IPS-NIHi7 (cell line): ENCODE data around the gene CADPS.

Source experiments
- DNase-seq: peaks from one replicate; pipeline ENCODE4 v3.0.0; 2012; ENCODE audit warnings: mixed read lengths; ENCODE audit errors: extremely low spot score

The CADPS gene

DNA sequence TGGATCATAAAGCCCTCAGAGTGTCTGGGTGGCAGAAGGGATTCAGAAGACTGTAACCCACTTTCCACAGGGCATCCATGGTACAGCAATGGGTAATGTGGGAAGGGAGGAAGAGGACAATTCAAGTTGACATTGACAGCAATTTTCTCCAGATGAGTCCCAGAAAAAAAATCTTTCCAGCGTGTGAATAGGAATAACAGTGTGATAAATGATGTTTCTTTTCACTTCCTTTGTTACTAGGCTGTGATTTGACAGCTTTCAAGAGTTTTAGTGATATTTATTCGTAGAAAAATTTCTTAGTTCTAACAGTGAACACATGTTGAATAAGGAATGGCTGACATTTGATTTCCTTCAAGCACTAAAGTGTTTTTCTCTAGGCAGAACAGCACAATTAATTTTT lies 186.4 kb downstream of the CADPS start:
- DNase-seq, result no peak

DNA sequence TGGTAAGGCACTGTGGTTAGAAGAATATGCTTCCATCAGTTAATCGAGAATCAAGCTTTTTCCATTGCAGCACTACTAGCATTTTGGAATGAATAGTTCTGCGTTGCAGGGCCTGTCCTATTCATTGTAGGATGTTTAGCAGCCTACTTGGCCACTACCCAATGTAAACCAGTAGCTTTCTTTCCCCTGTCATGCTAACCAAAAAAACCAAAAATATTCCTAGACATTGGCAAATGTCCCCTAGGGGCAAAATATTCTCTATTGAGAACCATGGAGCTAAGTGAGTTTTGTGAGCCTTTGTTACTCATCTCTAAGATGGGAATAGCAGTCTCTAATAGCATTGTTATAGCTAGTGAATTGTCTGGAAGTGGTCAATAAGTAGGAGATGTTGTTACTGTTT lies 187.2 kb downstream of the CADPS start:
- DNase-seq, result no peak

DNA sequence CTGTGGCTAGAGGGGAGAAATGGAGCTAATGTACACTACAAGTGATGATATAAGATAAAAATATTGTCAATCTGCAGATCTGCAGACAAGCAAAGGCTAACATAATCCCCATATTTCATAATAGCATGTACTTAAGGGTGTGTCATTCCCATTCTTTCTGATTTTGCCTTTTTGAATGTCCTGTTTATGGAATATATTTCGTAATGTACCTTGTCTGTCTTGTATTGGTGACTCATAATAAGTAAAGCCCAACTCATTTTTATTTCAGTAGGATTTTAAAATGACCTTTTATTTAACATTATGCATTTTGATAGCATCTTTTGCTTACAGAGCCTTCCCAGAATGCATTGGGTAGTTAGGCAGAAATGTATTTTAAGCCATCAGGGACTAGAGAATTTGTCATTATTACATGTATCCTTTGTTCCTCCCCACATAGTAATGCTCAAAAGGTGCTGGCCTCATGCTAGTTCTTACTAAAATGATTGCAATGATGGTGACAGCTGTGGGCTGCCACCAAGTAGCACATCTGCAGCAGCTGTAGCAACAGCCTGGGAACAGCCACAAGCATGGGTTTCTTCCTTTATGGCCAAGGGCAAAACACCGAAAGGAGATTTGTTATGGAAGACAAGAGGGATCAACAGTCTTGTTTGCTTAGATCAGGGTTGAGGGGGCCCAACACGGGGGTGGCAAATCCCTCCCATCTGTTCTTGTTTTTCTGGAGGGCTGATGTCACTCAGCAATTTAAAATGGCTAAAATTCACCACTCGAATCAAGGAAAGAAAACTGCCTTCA lies 188.5 kb downstream of the CADPS start:
- no peak for DNase-seq

DNA sequence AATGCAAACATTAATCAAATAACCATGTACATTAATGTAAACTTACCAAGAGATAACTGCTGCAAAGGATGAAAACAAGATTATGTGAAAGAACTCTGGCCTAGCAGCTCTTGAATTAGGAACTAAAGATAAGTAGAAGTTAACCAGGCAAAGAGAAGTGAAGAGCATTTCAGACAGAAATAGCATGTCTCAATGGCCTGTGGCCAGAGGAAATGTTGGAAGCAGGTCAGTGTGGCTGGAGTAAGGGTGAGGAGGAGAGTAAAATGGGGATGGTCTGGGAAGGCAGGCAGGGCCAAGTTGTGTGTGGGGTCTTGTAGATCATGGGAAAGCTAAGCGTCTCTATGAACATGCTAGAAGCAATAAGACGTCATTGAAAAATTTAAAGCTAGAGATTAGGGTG lies 192.4 kb downstream of the CADPS start:
- DNase-seq, result no peak

DNA sequence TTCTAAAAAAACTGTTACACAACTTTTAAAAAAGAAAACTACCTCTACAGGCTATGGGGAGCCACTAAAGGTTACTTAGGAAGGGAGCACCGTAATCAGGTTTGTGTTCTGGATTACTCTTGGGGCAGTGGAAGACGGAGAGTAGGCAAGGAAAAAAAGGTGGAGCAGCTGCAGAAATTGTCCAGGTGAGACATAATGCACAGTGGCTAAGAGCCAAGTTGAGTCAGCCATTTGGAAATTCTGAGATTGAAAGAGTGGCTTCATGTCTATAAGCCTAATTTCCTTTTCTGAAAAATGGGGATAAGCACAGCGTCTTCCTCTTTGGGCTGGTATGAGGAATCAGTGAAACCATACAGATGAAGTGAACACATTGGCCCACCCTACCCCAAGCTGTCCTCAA lies 195.2 kb downstream of the CADPS start:
- DNase-seq, result no peak

DNA sequence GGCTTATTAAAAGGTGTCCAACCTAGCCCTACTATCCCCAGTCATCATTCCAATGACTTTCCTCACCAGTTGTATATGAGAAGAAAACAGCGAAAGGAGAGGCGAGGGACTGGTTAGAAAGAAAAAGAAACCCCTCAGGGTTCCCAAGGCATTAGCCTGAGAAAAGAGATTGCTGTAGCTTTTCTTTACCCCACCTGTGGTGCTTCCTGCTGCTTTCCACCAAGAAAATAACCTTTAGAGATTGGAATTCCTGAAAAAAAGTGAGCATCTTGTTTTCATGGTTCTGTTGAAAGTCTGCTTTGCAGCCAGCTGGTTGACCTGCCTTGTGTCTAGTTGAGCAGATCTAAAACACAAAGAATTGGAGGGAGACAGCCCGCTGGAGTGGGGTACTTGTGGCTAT lies 196.4 kb downstream of the CADPS start:
- DNase-seq, result peak; percentile 65

DNA sequence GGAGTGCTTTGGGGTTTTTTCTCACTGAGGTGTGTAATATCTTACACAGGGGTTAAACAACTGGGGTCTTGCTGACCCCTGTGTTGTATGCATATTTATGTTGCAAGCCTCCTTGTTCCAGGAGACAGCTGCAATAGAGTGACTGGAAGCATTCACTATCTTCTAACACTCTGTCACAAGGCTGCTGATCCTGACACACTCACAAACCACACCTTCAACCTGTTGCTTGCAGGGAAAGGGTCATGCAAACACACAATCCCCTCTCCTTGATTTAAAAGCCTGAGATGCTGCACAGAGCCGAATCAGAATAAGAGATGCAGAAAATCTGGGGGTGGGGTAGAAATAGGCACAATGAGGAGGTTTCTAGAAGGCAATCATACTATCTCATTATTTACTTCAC lies 197.3 kb downstream of the CADPS start:
- DNase-seq, result no peak

DNA sequence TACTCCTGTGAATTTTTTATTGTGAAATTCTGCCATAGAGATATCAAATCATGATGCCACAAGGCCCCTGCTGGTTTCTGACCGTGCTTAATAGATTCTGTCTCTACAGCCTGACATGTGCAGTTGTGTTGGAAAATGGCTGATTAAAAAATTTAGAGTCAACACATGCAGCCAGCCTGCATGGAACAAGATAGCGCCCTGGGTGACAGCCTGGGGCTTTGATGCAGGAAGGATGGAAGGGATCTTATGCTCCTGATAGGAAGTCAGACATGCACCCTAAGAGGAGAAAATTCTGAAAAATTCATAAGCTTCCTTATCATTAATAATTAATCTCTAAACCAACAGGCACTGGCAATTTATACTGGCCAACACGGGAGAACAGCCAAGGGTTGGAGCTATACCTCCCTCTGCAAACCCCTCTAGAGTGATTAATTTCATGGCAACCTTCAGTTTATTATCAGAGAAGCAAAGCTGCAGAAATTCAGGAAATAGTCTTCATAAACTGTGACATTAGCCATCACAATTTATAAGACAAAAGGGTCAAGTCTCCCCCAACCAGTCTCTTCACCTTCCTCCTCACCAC lies 198.4 kb downstream of the CADPS start:
- no peak for DNase-seq

DNA sequence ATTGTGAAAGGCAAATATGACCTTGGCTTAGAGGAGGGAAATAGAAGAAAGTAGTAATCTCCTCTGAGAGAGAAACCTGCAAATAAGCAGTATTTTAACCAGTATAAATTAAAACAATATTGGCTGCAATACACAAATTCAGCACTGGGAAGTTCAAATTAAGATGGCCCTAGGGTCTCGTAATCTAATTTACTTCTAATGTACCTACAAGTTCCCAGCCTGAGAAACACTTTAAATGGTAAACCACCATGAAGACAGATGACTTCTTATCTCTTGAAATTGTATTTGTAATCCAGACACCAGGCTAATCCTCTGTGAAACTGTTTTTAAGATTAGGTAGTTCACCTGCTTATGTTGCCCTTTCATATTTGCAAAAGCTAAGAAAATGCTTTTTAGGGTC lies 199.7 kb downstream of the CADPS start:
- no peak for DNase-seq

DNA sequence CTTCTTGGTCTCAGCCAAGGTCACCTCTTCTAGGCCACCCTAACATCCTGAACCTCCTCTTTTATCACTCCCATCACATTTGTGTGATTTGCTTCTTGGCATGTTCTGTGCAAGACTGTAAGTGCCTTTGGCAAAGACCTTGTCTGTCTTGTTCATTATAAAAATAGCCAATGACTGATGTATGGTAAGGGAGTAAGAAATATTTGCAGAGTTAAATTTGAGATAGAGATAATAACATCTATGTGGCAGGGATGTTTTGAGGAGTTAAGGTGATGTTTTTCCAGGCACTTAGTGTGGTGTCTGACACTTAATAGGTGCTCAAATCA lies 202.3 kb downstream of the CADPS start:
- DNase-seq, result no peak

DNA sequence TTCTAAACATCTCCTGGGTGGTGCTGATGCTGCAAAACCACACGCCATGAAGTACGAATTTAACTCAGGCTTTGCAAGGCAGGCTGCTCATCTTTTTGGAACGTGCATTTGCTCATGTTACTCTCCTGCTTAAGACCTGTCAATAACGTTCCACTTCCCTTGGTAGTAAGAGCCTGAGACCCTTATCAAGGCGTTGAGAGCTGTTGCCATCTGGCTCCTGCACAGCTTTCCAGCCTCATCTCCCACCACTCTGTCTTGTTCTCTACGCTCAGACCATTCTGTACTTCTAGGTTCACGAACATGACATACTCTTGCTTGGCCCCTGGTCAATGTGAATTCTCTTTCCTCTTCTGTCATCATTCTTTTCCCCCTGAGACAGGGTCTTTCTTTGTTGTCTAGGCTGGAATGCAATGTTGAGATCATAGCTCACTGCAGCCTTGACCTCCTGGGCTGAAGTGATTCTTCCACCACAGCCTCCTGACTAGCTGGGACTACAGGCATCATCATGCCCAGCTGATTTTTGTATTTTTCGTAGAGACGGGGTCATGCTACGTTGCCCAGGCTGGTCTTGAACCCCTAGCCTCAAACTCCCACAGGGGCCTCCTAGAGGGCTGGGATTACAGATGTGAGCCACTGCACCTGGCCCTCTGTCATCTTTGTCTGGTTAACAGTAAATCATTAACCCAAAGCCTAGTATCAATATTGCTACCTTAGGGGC lies 202.8 kb downstream of the CADPS start:
- DNase-seq, result no peak

DNA sequence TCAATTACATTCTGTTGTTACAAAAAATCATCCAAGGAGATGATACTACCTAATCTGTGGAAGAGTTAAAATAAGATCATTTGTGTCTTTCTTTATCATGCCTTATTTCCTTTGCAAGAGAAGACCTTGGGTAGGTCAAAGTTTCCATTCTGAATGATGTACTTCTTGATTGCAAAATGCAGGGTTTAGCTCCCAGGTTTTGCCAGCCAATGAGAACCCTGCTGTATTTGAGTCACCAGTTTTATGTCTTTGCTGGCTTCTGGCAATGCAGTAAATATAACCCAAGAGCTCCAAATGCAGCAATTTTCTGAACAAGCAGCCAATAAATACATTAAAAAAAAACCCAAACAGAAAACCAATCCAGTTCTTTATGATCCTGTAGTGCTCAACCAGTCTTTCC lies 204.9 kb downstream of the CADPS start:
- no peak for DNase-seq

DNA sequence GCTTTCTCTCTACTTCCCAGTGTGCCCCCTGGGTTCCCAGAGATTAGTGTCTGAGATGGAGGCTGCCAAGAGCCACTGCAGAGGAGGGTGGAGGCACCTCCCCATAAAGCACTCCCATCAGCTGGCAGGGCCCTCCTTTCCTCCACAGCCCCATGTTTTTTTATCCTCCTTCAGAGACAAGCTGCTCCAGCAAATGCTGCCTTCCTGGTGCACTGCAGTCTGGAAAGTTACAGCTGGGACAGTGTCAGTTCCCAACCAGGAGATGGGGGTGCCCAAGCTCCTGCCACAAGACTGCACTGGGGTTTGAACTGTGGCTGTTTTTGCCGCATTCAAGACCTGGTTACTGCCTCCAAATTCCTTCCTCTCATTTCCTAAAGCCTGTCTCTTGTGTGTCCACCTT lies 206.1 kb downstream of the CADPS start:
- DNase-seq, result no peak

DNA sequence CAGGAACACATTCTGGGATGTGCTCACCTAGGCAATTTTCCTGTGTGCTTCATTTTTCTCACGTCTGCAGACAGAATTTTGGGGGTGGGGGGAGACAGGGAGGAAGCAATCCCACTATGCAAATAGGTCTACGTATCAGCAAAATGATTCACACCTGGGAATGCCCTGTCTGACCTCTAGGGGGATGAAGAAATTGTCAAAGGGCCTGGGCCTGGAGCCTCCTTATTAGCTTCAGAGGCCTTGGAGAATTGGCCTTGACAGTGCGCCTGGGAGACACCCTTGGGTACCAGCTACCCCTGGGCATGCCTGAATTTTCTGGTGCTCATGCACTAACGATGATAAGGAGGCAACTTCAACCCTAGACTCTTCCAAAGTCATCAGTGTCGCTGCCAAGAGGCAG lies 207.5 kb downstream of the CADPS start:
- peak; percentile 48 for DNase-seq

DNA sequence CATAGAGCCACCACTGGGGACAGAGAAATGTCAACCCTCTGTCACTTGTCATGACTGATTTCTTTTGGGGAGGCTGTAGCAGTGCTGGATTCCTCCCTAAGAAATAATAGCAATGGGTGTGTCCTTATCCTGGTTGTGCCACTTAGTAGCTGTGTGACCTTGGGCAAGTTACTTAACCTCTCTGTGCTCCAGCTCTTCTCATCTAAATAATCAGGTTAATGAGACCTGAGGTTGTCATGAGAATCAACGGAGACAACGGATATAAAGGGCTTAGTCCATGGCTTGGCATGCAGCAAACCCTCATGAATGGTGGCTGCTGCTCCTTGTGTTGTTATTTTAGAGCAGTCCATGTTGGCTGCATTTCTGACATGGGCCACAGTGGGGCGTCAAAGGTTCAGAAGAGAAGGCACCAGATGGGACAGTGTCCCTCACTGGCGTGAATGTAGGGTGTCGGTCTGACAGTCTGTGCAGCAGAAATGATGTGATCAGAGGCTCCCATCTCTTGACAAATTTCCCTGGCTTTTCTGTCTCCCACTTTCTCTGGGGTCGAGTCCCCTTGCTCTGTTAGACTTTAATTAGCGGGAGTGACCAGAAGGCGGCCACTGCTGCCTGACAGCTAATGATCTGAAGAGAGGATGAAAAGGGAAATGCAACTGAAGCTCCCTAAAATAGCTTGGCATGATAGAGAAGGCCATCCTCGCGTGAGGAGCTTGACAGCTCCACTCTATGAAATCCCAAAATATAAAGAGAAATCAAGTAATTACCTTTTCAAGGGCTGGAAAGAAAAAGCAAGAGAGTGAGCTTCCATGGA lies 209.4 kb downstream of the CADPS start:
- peak; percentile 83 for DNase-seq

DNA sequence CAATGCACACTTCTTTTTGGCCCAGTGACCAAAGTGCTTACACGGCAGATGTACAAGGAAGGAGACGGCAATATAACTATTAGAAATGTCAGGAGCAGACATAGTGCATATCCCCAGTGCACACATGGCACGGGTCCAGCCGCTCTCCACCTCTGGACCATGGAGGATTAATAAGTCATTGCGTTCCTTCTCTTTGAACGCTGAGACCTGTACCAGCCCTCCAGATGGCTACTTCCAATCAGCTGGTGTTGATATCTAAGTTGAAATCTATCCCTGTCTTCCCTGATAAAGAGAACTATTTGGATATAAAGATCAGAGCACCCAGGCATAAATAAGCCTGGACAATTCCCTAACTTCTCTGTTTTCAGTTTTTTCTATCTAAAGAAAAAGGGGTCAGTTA lies 212.5 kb downstream of the CADPS start:
- no peak for DNase-seq

DNA sequence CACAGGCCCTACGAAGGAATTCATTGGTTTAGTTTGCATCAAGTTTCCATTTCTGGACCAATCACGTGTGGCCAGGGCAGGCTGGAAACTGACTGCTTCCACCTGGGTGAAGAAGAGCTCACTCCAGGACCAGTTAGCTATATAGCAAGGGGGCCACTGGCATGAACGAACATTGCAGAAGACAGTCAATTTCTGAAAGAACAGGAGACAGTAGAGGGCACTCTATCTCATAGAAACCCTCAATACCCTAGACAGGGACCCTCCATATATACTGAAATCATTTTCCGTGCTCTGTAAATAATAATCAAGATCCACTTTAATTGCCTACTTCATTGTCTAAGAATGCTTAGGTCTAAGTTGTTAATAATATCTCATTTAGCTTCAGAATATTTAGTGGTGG lies 215.6 kb downstream of the CADPS start:
- DNase-seq, result peak; percentile 21

DNA sequence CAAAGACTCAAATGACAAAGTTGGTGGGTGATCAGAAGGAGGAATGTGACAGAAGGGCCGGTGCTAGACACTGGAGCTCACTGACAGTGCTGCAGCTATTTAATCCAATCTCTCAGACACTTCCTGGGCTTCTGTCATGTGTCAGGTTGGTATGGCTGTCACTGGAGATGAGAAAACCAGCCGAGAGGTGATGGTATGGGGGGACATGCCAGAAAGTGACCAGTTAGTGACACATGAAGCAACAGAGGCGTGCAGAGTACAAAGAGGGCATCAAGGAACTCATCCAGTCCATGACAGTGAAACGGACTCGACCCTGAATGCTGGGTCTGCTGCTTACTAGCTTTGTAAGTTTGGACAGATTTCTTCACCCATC lies 219.5 kb downstream of the CADPS start:
- no peak for DNase-seq

DNA sequence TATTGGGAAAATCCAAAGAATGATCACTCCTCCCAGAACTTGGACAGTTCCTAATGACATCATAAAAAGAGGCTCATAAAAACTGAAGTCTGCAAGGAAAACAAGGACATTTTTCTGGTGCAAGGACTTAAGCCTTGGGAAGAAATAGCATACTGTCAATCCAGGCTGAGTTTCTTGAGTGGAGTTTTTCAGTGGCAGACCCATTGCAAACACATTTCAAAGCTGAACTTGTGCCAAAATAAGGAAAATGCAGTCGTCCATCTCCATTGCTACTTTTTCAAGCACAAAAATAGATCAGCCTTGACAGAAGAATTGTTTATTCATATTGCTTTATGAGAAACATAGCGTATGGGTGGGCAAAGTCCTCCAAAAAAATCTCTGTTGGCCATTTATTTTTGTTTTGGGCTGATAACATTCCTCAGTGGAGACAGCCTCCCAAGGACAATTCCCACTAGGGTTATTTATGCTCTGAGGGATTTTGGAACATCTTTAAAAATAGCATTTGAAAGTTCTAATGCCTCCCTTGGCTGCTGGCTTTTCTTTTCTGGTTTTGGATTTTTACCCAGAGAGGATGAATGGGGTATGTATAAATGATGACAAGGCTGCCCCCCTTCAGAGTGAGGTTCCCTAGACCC lies 220.0 kb downstream of the CADPS start:
- DNase-seq, result no peak

DNA sequence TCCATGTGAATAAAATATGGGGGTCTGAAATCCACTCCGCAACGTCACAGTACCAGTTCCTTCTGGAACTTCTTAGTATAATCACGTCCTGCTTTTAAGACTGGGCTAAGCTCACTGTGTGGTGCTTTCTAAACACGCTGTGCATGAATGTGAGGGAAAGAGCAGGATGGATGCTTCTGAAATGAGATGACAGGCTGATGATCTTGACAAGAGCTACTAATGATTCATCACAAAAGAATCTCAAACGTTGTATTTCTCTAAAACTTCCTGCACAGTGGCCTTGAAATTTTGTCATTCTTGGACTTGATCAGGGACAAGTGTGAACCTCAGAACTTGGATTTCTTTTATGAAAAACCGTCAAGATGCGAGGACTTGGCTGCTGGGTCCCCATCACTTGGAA lies 221.4 kb downstream of the CADPS start:
- no peak for DNase-seq

DNA sequence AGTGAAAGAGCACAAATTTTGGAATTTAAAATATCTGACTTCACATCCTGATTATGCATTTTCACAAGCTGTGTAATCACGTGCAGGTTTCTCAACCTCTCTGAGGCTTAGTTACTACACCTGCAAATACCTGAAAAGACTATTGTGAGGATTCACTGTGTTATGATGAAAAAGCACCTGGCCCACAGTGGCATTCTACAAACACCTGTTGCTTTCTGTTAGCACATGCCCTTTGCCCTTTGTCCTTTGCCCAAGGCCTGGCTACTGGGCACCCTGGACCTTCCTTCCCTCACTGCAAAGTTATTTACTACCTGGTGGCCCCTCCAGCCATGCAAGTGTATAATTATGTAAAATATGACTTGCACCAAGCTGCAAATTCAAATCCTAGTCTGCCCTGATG lies 227.5 kb downstream of the CADPS start:
- DNase-seq, result no peak

DNA sequence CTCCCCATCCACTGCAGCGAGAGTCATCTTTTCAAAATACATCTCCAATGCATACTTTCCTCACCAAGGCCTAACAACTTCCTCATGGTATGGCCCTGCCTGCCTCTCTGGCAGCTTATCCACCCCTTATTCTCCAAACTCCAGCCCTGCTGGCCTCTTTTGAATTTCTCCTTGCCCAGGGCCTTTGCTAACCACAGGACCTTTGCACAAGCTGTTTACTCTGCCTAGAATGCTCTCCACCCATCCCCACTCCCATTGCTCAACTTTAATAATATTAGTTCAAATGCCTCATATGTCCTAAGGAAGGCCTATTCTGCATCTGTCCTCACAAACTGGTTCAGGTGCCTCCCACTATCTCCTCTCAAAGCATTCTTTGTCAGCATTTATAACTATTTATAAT lies 230.7 kb downstream of the CADPS start:
- no peak for DNase-seq
